K562 (cell line): ENCODE data around the gene TENT4B. TPM values are rescaled to one million over a fixed set of nuclear protein-coding genes. Genes with fewer than 3 reads are reported as not detected.
A peak's percentile ranks its signal among the peaks of the same experiment; 100 is the strongest.

ENCODE experiments used
- FOSL1 ChIP-seq: fragments of 200-800 bp; sonication (Bioruptor generic); conservative IDR thresholded peaks from 2 replicates; pipeline ENCODE4 v1.6.1; 2016; ENCODE audit warnings: missing genetic modification characterization, missing compliant biosample characterization
- GABPB1 ChIP-seq: sonication (generic); formaldehyde crosslinking; IDR thresholded peaks from 2 replicates; pipeline ENCODE4 v1.8.0; 2022; ENCODE audit warnings: mild to moderate bottlenecking, missing genetic modification reagents
- HDAC2 ChIP-seq: fragments of 450-650 bp; IDR thresholded peaks from 2 replicates; pipeline ENCODE4 v1.6.1; 2016; ENCODE audit warnings: mild to moderate bottlenecking
- JUND ChIP-seq, 2 experiments: IDR thresholded peaks; 2 replicates in 1 of 2; 3 replicates in 1 of 2; pipeline ENCODE4 v1.6.1; 2011; ENCODE audit warnings: borderline replicate concordance in 2 of 2, low read depth in 2 of 2, low read length in 2 of 2, improper control_type of control experiment in 1 of 2, missing biosample characterization in 1 of 2, missing genetic modification characterization in 1 of 2, missing genetic modification reagents in 1 of 2
- MAZ ChIP-seq, 2 experiments: fragments of 450-650 bp in 1 of 2; sonication (generic) in 1 of 2; formaldehyde crosslinking; IDR thresholded peaks in 1 of 2; conservative IDR thresholded peaks in 1 of 2; 2 replicates each; pipeline versions ENCODE4 v1.4.0 to v1.5.0; 2020; ENCODE audit warnings: mild to moderate bottlenecking in 1 of 2, missing genetic modification reagents in 1 of 2
- NBN ChIP-seq: fragments of 450-650 bp; IDR thresholded peaks from 2 replicates; pipeline ENCODE4 v1.6.1; 2016; ENCODE audit warnings: low read depth, mild to moderate bottlenecking
- POLR2H ChIP-seq: IDR thresholded peaks from 2 replicates; pipeline ENCODE4 v1.6.1; 2016; ENCODE audit warnings: missing genetic modification characterization, low read depth, mild to moderate bottlenecking, control low read depth, missing compliant biosample characterization, moderate library complexity
- SMARCA4 ChIP-seq: fragments of 450-650 bp; IDR thresholded peaks from 2 replicates; pipeline ENCODE4 v1.6.1; 2016
- SOX6 ChIP-seq: fragments of 450-650 bp; IDR thresholded peaks from 2 replicates; pipeline ENCODE4 v1.6.1; 2014; ENCODE audit warnings: mild to moderate bottlenecking
- TCF3 ChIP-seq: sonication (generic); formaldehyde crosslinking; IDR thresholded peaks from 2 replicates; pipeline ENCODE4 v1.4.0; 2020; ENCODE audit warnings: mild to moderate bottlenecking, missing genetic modification reagents
- USF2 ChIP-seq: sonication (generic); formaldehyde crosslinking; IDR thresholded peaks from 2 replicates; pipeline ENCODE4 v1.5.0; 2020; ENCODE audit warnings: missing genetic modification reagents
- ZNF165 ChIP-seq: fragments of 250-450 bp; sonication (Bioruptor Pico); IDR thresholded peaks from 2 replicates; pipeline ENCODE4 v1.4.0; 2020; ENCODE audit warnings: borderline replicate concordance
- polyA plus RNA-seq, 8 experiments: library from polyadenylated mRNA; depleted of rRNA in 4 of 8; stranded (reverse) in 5 of 8; unstranded in 3 of 8; fragments of >200 nt; fragmentation: Nextera tagmentation in 2 of 8; fragmentation: Illumina TruSeq in 1 of 8; extraction: Ambion mirVana in 2 of 8; extraction: Trizol in 1 of 8; gene quantifications; 2 replicates each; pipeline versions ENCODE4 v1.2.1 to v1.2.3, GENCODE V29; 2011 to 2014; ENCODE audit warnings: inconsistent platforms in 1 of 8, missing spikeins in 1 of 8
- total RNA-seq, 7 experiments: library from RNA; depleted of rRNA in 6 of 7; stranded (reverse); fragments of >200 nt in 6 of 7; fragmentation: Illumina TruSeq in 2 of 7; extraction: Trizol in 2 of 7; gene quantifications; 2 replicates each; pipeline versions ENCODE4 v1.2.1 to v1.2.3, GENCODE V29; 2011 to 2021; ENCODE audit warnings: low replicate concordance in 1 of 7
- TF ChIP-seq, protein P1 (sequence below): sonication (generic); formaldehyde crosslinking; IDR thresholded peaks from 2 replicates; pipeline ENCODE4 v1.8.0; 2022; ENCODE audit warnings: missing genetic modification reagents, mild to moderate bottlenecking, moderate library complexity, borderline replicate concordance
- TF ChIP-seq, protein P2 (sequence below): fragments of 450-650 bp; formaldehyde crosslinking; IDR thresholded peaks from 2 replicates; pipeline ENCODE4 v1.4.0; 2020; ENCODE audit warnings: mild to moderate bottlenecking, moderate library complexity

Gene TENT4B
- total and polyA plus RNA-seq, 9 of the 15 experiments (the other 6 are each of a cell fraction or from before 2014, with no cell fraction given), result 5.2 to 8.4 (median 7.0) TPM

DNA sequence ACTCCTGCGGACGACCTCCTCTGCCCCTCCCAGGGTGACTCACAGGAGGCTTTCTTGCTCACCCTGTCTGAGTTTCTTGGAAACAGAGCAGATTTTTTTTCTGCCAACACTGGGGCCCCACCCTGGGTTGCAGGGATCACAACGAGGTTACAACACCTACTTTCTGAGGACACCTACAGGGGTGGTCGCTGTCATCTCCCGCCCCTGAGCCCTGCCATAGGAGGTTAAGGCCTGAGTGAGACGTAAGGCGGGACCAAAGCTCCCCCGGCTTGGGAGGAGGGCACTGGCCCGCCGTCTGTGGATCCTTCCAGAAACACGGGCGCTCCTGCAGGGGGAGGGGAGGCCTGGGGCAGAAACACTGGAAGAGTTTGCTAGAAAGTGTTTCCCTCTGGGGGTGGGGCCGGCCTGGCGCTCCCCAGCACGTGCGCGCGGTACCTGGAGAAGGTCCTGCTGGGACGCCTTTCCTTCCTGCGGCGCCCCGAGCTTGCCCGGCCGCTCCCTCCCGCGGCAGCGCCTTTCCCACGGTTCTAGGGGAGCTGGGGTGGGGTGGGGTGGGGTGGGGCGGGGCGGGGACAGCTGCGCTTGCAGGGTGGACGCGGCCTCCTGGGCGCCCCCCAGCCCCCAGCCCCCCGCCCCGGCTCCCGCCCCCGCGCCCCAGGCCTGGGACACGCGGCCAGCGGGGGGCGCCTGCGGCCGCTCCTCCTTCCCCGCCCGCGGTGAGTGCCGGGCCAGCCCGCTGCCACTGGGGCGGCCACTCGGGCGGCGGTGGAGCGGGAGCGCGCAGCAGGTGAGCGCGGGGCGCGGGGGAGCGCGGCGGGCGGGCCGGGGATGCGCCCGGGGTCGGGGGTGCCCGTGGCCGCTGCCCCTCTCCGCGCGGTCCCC lies 92.6 kb downstream of the TENT4B start (continued):
- peak; percentile 48 for TF ChIP-seq USF2 (CRISPR knock-in tag)
- TF ChIP-seq, protein P1, sequence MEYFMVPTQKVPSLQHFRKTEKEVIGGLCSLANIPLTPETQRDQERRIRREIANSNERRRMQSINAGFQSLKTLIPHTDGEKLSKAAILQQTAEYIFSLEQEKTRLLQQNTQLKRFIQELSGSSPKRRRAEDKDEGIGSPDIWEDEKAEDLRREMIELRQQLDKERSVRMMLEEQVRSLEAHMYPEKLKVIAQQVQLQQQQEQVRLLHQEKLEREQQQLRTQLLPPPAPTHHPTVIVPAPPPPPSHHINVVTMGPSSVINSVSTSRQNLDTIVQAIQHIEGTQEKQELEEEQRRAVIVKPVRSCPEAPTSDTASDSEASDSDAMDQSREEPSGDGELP (CRISPR knock-in tag), result peak; percentile 50; the same call in 1 of the 2 replicates
- TF ChIP-seq TCF3 (CRISPR knock-in tag), result peak; percentile 20; the same call in 1 of the 2 replicates
- TF ChIP-seq JUND (IDR thresholded peaks at IDR 0.05; ENCODE audit: borderline replicate concordance, low read depth, low read length), result peak; percentile 96
- peak; percentile 92; the same call in 1 of the 3 replicates for TF ChIP-seq JUND (tag; IDR thresholded peaks at IDR 0.05; ENCODE audit: borderline replicate concordance, low read depth, low read length)
- TF ChIP-seq NBN, result peak; percentile 72; the same call in 1 of the 2 replicates
- peak; percentile 57; the same call in 1 of the 2 replicates for TF ChIP-seq SOX6
- TF ChIP-seq SMARCA4, result peak; percentile 87
- TF ChIP-seq ZNF165 (CRISPR knock-in tag), result no peak
- TF ChIP-seq, protein P2, sequence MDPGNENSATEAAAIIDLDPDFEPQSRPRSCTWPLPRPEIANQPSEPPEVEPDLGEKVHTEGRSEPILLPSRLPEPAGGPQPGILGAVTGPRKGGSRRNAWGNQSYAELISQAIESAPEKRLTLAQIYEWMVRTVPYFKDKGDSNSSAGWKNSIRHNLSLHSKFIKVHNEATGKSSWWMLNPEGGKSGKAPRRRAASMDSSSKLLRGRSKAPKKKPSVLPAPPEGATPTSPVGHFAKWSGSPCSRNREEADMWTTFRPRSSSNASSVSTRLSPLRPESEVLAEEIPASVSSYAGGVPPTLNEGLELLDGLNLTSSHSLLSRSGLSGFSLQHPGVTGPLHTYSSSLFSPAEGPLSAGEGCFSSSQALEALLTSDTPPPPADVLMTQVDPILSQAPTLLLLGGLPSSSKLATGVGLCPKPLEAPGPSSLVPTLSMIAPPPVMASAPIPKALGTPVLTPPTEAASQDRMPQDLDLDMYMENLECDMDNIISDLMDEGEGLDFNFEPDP, result no peak
- peak; percentile 77; the same call in 1 of the 2 replicates for TF ChIP-seq HDAC2
- 0 out of 2 replicates have a peak, but pooled peaks have one; percentile 46 for TF ChIP-seq GABPB1
- TF ChIP-seq FOSL1 (tag), result peak; percentile 91
- TF ChIP-seq POLR2H (tag), result peak; percentile 76; the same call in 1 of the 2 replicates
- TF ChIP-seq MAZ (CRISPR knock-in tag; conservative IDR thresholded peaks at IDR 0.05 in 1 of 2, IDR thresholded peaks at IDR 0.05 in 1 of 2), result peak in 1 of 2 experiments; percentile 86
